Keratinocyte (primary cell): ENCODE measurements around the gene TBC1D5. TPM values are rescaled to one million over a fixed set of nuclear protein-coding genes. Genes with fewer than 3 reads are reported as not detected.

Experiments
- DNase-seq: peaks from one replicate; pipeline ENCODE4 v3.0.0-alpha.2; 2011; ENCODE audit warnings: low read depth, missing footprints, low spot score
- FAIRE-seq: peaks from 2 replicates; lab custom pipeline; 2011; peaks lifted over from hg19 to GRCh38; lab: Jason Lieb, UNC
- H2AFZ ChIP-seq: 2 replicates; pipeline ENCODE4 v1.6.0; 2012; ENCODE audit warnings: low read length, control low read depth, inconsistent platforms; ENCODE audit not compliant: control insufficient read depth
- H3K27ac ChIP-seq: 2 replicates; pipeline ENCODE4 v1.5.1; 2011; ENCODE audit warnings: low read length; ENCODE audit not compliant: control insufficient read depth, insufficient read depth
- H3K27me3 ChIP-seq: 3 replicates; pipeline ENCODE4 v1.6.0; 2011; ENCODE audit warnings: low read length; ENCODE audit not compliant: control insufficient read depth, insufficient read depth; ENCODE audit errors: extremely low read depth
- H3K36me3 ChIP-seq, 2 experiments: 2 replicates in 1 of 2; 3 replicates in 1 of 2; pipeline ENCODE4 v1.5.1; 2011; ENCODE audit warnings: low read length in 2 of 2, mild to moderate bottlenecking in 1 of 2; ENCODE audit not compliant: control insufficient read depth in 2 of 2, insufficient read depth in 2 of 2; ENCODE audit errors: extremely low read depth in 1 of 2
- H3K4me1 ChIP-seq: 3 replicates; pipeline ENCODE4 v1.5.1; 2011; ENCODE audit warnings: low read length; ENCODE audit not compliant: control insufficient read depth, insufficient read depth; ENCODE audit errors: extremely low read depth
- H3K4me2 ChIP-seq: 3 replicates; pipeline ENCODE4 v1.6.0; 2011; ENCODE audit warnings: low read depth, low read length; ENCODE audit not compliant: control insufficient read depth, insufficient read depth; ENCODE audit errors: extremely low read depth
- H3K4me3 ChIP-seq, 3 experiments: fragments of 200-600 bp in 1 of 3; sonication (generic) in 1 of 3; 2 replicates in 2 of 3; 3 replicates in 1 of 3; pipeline ENCODE4 v1.5.1; 2011 to 2016; ENCODE audit warnings: low read length in 3 of 3, mild to moderate bottlenecking in 3 of 3, control low read depth in 2 of 3, inconsistent platforms in 1 of 3, low read depth in 1 of 3, mixed read lengths in 1 of 3, mixed run types in 1 of 3, moderate library complexity in 1 of 3; ENCODE audit not compliant: control insufficient read depth in 2 of 3, insufficient read depth in 2 of 3; ENCODE audit errors: extremely low read depth in 1 of 3
- H3K79me2 ChIP-seq: 2 replicates; pipeline ENCODE4 v1.6.0; 2012; ENCODE audit warnings: low read length; ENCODE audit not compliant: control insufficient read depth, insufficient read depth
- H3K9ac ChIP-seq: 3 replicates; pipeline ENCODE4 v1.6.0; 2011; ENCODE audit warnings: low read length; ENCODE audit not compliant: control insufficient read depth, insufficient read depth; ENCODE audit errors: extremely low read depth
- H3K9me1 ChIP-seq: 3 replicates; pipeline ENCODE4 v1.6.0; 2011; ENCODE audit warnings: low read length; ENCODE audit not compliant: control insufficient read depth, insufficient read depth; ENCODE audit errors: extremely low read depth
- H3K9me3 ChIP-seq: 2 replicates; pipeline ENCODE4 v1.5.1; 2012; ENCODE audit warnings: low read depth, low read length; ENCODE audit not compliant: control insufficient read depth
- H4K20me1 ChIP-seq: 3 replicates; pipeline ENCODE4 v1.6.0; 2011; ENCODE audit warnings: low read length; ENCODE audit not compliant: control insufficient read depth, insufficient read depth; ENCODE audit errors: extremely low read depth
- EZH2 ChIP-seq: IDR thresholded peaks from one replicate; pipeline ENCODE4 v1.6.1; 2012; ENCODE audit warnings: inconsistent platforms, mild to moderate bottlenecking, low read length, moderate library complexity
- dilution Hi-C: fragments of 300-500 bp; cut with MboI; formaldehyde crosslinking; loops from one replicate; pipeline ENCODE4 v1.7.0; 2020; ENCODE audit warnings: low sequenced_read_pairs; ENCODE audit not compliant: extremely low pct_ligation_motif_present
- polyA plus RNA-seq, 5 experiments: library from polyadenylated mRNA; depleted of rRNA in 3 of 5; stranded (reverse) in 3 of 5; stranded (forward) in 1 of 5; unstranded in 1 of 5; fragments of >200 nt; gene quantifications; 1 replicate in 1 of 5; 2 replicates in 3 of 5; 3 replicates in 1 of 5; pipeline versions ENCODE4 v1.2.1 to v1.2.3, GENCODE V29; 2011 to 2012; ENCODE audit warnings: missing spikeins in 2 of 5, low read depth in 1 of 5, low replicate concordance in 1 of 5
- TF ChIP-seq, protein P1 (sequence below), 3 experiments: IDR thresholded peaks in 1 of 3; conservative IDR thresholded peaks in 1 of 3; optimal IDR thresholded peaks in 1 of 3; 2 replicates in 2 of 3; 3 replicates in 1 of 3; pipeline versions ENCODE3 to v1.5.1; 2011; ENCODE audit warnings: low read length in 3 of 3, mild to moderate bottlenecking in 3 of 3, moderate library complexity in 2 of 3, control low read depth in 1 of 3, inconsistent platforms in 1 of 3; ENCODE audit not compliant: insufficient read depth in 2 of 3; ENCODE audit errors: extremely low read depth in 1 of 3

Gene TBC1D5
- polyA plus RNA-seq, 1 donor (not counting 4 experiments of a cell fraction or from before 2014, with no cell fraction given) = 25.8 TPM

DNA sequence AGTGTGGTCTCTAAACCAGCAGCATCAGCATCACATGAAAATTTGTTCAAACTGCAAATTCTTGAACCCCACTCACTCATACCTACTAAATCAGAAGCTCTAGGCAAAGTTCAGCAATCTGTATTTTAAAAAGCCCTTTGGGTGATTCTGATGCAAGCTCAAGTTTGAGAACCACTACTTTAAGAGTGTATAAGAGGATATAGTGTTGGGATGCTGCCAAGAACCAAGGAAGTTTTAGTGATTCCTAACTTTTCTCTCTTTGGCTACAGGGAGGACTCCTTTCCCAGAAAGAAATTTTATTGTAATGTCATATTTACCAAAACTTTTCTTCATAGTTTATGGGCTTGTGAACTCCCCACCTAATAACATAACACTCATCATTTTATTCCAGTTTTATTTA, 422.2 kb downstream of the TBC1D5 start:
- Histone ChIP-seq H3K4me1 (no peaks in the 10 kb centered on the region), H3K9ac (no peak overlapping the region), H3K27me3 (no peaks in the 10 kb centered on the region), H3K27ac (no peak overlapping the region), H3K79me2 (no peaks in the 10 kb centered on the region), H4K20me1 (no peaks in the 10 kb centered on the region), H3K4me2 (no peak overlapping the region), H3K36me3 (no peaks in the 10 kb centered on the region), H3K9me1 (no peaks in the 10 kb centered on the region), H3K9me3 (no peaks in the 10 kb centered on the region), H3K4me3 (no peak overlapping the region), H2AFZ (no peak overlapping the region)
- FAIRE-seq (no peak), DNase-seq (no peak)
- TF ChIP-seq, protein P1, sequence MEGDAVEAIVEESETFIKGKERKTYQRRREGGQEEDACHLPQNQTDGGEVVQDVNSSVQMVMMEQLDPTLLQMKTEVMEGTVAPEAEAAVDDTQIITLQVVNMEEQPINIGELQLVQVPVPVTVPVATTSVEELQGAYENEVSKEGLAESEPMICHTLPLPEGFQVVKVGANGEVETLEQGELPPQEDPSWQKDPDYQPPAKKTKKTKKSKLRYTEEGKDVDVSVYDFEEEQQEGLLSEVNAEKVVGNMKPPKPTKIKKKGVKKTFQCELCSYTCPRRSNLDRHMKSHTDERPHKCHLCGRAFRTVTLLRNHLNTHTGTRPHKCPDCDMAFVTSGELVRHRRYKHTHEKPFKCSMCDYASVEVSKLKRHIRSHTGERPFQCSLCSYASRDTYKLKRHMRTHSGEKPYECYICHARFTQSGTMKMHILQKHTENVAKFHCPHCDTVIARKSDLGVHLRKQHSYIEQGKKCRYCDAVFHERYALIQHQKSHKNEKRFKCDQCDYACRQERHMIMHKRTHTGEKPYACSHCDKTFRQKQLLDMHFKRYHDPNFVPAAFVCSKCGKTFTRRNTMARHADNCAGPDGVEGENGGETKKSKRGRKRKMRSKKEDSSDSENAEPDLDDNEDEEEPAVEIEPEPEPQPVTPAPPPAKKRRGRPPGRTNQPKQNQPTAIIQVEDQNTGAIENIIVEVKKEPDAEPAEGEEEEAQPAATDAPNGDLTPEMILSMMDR (optimal IDR thresholded peaks at IDR 0.05 in 1 of 3, IDR thresholded peaks at IDR 0.05 in 1 of 3, conservative IDR thresholded peaks at IDR 0.05 in 1 of 3; ENCODE audit: extremely low read depth in 1 of 3, insufficient read depth in 2 of 3, low read length in 3 of 3) = no peak
- TF ChIP-seq EZH2 = no peak
- dilution Hi-C loops = no loop called here

DNA sequence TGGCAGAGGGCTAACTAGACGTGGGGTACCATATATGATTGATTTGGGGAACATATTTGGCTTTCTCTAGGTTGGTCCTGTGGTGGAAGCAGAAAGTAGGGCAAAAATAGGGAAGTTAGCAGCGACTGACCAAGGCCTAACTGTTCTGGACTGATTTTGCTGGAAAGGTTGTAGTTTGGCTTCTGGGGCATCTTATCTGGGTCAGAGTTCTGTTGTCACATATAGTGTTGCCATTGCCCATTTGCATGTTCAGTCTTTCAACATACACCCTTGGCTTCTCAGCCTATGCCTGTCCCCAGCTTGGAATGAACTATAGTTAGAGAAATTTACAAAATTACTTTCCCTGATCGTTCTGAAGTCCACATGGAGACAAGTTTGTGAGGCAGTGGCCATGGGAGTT, 426.5 kb downstream of the TBC1D5 start:
- Histone ChIP-seq H3K9ac (no peak overlapping the region), H3K4me3 (no peak overlapping the region), H3K9me1 (no peaks in the 10 kb centered on the region), H3K79me2 (no peaks in the 10 kb centered on the region), H2AFZ (no peak overlapping the region), H3K4me1 (no peaks in the 10 kb centered on the region), H3K9me3 (no peaks in the 10 kb centered on the region), H3K4me2 (no peak overlapping the region), H3K27ac (no peak overlapping the region), H3K27me3 (no peaks in the 10 kb centered on the region), H3K36me3 (no peaks in the 10 kb centered on the region), H4K20me1 (no peaks in the 10 kb centered on the region)
- no peak for DNase-seq
- no peak for FAIRE-seq
- dilution Hi-C loops = no loop called here
- no peak for TF ChIP-seq EZH2

DNA sequence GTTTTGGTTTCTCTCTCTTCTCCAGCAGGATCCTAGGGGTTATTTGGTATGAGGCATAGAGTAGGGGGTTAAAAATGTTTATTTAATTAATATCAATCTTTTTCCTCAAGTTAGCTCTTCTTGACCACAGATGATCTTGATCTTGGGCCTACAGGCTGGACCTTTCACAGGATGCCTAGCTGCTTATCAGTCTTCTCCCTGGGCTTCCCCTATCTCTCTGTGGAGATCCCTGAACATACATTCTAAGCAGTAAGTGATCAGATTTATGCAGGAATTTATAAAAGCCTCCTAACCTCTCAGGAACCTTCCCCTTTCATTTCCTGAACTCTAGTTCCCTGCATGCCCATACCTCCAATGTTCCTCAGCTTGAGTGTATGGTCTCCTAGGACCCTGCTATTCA, 428.3 kb downstream of the TBC1D5 start:
- H3K4me3 ChIP-seq = no peak overlapping the region
- no peak overlapping the region for H2AFZ ChIP-seq
- H3K79me2 ChIP-seq = no peaks in the 10 kb centered on the region
- H3K27ac ChIP-seq = no peak overlapping the region
- no peaks in the 10 kb centered on the region for H3K27me3 ChIP-seq
- dilution Hi-C loops = no loop called here
- FAIRE-seq (no peak), DNase-seq (no peak)
- H3K9ac ChIP-seq = no peak overlapping the region
- no peaks in the 10 kb centered on the region for H3K9me1 ChIP-seq
- H4K20me1 ChIP-seq = no peaks in the 10 kb centered on the region
- no peaks in the 10 kb centered on the region for H3K9me3 ChIP-seq
- H3K4me2 ChIP-seq = no peak overlapping the region
- no peak for TF ChIP-seq EZH2
- TF ChIP-seq, protein P1 (optimal IDR thresholded peaks at IDR 0.05 in 1 of 3, IDR thresholded peaks at IDR 0.05 in 1 of 3, conservative IDR thresholded peaks at IDR 0.05 in 1 of 3; ENCODE audit: extremely low read depth in 1 of 3, insufficient read depth in 2 of 3, low read length in 3 of 3) = no peak
- H3K36me3 ChIP-seq = no peaks in the 10 kb centered on the region
- H3K4me1 ChIP-seq = no peaks in the 10 kb centered on the region
